ENCODE data around the gene PRR35.

Gene PRR35

GRCh38 chr16:534856-535445 lies 25.2 kb upstream of the PRR35 start:
- H3K4me3 ChIP-seq (ENCODE audit: low read depth, low read length), result no peak overlapping the region
- no peak for TF ChIP-seq CTCF (IDR thresholded peaks at IDR 0.05; ENCODE audit: borderline replicate concordance, insufficient read depth, low read depth, low read length)

GRCh38 chr16:535446-536405 lies 24.5 kb upstream of the PRR35 start:
- no peak overlapping the region for H3K4me3 ChIP-seq (ENCODE audit: low read depth, low read length)
- TF ChIP-seq CTCF (IDR thresholded peaks at IDR 0.05; ENCODE audit: borderline replicate concordance, insufficient read depth, low read depth, low read length), result no peak

- TF ChIP-seq CTCF (IDR thresholded peaks at IDR 0.05; ENCODE audit: borderline replicate concordance, insufficient read depth, low read depth, low read length), result no peak
Measured at GRCh38 chr16:536746-537145, 23.4 kb upstream of the PRR35 start.

GRCh38 chr16:537415-538335 lies 22.5 kb upstream of the PRR35 start:
- no peak overlapping the region for H3K4me3 ChIP-seq (ENCODE audit: low read depth, low read length)
- 0 out of 2 replicates have a peak, but pooled peaks have one; percentile 3 for TF ChIP-seq CTCF (IDR thresholded peaks at IDR 0.05; ENCODE audit: borderline replicate concordance, insufficient read depth, low read depth, low read length)

More at GRCh38 chr16:536746-537145, 23.4 kb upstream of the PRR35 start:
- H3K4me3 ChIP-seq (ENCODE audit: low read depth, low read length), result no peak overlapping the region

GRCh38 chr16:539901-540530 lies 20.2 kb upstream of the PRR35 start:
- H3K4me3 ChIP-seq (ENCODE audit: low read depth, low read length), result no peak overlapping the region
- no peak for TF ChIP-seq CTCF (IDR thresholded peaks at IDR 0.05; ENCODE audit: borderline replicate concordance, insufficient read depth, low read depth, low read length)

- no peak overlapping the region for H3K4me3 ChIP-seq (ENCODE audit: low read depth, low read length)
- TF ChIP-seq CTCF (IDR thresholded peaks at IDR 0.05; ENCODE audit: borderline replicate concordance, insufficient read depth, low read depth, low read length), result no peak
Measured at GRCh38 chr16:540645-541340, 19.4 kb upstream of the PRR35 start.

Measured in GM12875 (cell line).